Measurements from ENCODE around the gene FGF8.

DNA sequence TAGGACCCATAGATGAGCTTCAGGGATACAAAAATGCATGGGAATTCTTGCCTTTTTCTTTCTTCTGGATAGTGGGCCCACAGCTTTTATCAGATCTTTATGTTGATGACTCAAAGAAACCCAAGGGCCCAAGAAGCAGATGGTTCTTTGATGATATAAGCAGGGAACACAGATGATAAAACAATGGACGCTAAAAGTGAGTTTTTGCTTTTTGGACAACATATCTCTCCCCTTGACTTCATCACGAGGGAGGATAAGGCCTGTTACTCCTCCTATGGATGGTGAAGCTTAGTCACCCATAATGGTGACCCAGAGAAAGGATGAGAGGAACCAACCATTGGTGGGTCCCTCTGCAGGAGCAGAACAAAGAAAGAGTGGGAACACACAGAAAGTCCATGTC is 48.8 kb upstream of the FGF8 start:
- TF ChIP-seq, protein P1, sequence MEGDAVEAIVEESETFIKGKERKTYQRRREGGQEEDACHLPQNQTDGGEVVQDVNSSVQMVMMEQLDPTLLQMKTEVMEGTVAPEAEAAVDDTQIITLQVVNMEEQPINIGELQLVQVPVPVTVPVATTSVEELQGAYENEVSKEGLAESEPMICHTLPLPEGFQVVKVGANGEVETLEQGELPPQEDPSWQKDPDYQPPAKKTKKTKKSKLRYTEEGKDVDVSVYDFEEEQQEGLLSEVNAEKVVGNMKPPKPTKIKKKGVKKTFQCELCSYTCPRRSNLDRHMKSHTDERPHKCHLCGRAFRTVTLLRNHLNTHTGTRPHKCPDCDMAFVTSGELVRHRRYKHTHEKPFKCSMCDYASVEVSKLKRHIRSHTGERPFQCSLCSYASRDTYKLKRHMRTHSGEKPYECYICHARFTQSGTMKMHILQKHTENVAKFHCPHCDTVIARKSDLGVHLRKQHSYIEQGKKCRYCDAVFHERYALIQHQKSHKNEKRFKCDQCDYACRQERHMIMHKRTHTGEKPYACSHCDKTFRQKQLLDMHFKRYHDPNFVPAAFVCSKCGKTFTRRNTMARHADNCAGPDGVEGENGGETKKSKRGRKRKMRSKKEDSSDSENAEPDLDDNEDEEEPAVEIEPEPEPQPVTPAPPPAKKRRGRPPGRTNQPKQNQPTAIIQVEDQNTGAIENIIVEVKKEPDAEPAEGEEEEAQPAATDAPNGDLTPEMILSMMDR (IDR thresholded peaks at IDR 0.05), result no peak
- TF ChIP-seq ZFX (IDR thresholded peaks at IDR 0.05; ENCODE audit: borderline replicate concordance), result no peak
